ENCODE measurements around the gene RASGRF1.

The RASGRF1 gene

DNA sequence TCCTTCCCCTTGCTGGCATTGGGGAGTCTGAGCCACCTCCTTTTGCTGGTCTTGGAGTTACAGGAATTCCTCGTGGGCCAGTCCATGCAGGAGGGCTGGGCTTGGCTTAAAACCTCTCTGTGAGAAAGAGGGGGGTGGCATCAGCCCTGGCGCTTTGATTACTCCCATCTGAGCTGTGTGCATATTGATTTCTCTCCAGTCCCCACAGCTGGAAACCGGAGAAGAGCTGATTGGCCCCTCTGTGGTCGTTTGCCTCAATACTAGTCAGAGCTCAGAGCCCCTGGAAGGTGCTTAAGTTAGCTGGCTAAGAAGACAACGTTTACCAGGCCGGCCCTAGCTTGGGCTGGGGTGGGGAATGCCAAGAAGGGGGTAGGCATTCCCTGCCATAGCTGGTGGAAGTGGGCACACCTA lies 4.0 kb upstream of the RASGRF1 start:
- DNase-seq (ENCODE audit: low read depth): no peak

DNA sequence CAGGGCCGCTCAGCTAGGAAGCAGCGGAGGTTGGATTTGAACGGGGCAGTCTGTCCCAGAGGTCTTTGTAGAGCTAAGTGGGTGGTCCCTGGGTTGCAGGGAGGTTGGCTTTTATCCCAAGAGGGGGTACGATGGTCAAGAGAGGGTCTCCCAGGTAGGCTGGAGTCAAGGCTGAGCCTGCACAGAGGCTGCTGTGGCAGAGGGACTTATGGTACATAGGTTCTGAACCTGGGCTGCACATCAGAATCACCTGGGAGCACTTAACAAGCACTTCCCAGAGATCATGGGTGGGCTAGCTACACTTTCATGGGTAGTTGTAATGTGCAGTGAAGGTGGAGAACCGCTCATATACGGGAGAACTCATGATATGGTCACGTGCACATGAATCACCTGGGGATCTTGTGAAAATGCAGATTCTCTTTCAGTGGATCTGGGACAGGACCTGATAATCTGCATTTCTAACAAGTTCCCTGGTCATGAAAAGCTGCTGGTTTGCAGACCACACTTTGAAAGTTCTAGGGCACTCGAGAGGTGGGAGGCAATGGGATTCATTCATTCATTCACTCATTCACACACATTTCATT lies 2.9 kb upstream of the RASGRF1 start:
- DNase-seq (ENCODE audit: low read depth): no peak

DNA sequence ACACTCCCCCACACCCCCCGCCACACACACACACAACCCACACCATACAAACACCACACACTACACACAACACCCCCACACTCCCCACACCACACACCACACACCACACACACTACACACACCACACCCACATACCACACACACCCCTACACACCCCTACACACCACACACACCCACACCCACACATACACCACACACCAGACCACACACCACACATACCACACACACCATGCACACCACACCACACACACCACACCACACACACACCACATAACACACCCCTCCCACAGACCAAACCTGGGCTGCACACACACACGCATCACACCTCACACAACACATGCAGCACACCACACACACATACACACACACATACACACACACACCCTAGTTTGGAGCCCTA lies 1.8 kb upstream of the RASGRF1 start:
- no peak for DNase-seq (ENCODE audit: low read depth)

DNA sequence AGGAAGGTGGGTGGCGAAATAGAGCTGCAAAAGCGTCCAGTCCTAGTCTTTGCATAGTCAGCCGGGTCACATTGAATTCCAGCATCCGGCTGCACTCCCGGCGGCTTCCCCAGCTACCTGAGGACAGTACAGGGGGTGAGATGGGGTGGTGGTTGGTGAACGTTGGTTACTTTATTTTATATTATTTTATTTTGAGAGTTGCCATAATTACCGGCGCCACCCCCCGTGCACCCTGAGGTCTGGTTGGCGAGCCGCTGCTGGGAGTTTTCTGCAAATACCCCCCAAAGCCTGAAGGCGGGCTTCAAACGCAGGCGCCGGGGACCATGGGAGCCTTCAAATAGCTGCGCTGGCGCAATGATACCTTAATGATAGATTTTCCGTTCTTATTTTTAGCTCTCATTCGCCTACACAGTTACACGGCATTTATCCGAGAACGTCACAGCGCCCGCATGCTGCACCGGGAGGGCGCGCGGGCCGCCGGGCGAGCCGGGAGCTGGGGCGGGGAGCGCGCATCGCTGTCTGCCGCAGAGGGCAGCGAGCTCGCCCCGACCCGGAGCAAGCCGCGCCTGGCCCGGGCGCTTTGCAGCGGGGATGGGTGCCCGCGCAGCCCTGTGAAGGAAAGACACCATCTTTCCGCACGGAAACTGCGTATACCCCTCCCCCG lies 756 bp upstream of the RASGRF1 start:
- peak; percentile 5 for DNase-seq (ENCODE audit: low read depth)

DNA sequence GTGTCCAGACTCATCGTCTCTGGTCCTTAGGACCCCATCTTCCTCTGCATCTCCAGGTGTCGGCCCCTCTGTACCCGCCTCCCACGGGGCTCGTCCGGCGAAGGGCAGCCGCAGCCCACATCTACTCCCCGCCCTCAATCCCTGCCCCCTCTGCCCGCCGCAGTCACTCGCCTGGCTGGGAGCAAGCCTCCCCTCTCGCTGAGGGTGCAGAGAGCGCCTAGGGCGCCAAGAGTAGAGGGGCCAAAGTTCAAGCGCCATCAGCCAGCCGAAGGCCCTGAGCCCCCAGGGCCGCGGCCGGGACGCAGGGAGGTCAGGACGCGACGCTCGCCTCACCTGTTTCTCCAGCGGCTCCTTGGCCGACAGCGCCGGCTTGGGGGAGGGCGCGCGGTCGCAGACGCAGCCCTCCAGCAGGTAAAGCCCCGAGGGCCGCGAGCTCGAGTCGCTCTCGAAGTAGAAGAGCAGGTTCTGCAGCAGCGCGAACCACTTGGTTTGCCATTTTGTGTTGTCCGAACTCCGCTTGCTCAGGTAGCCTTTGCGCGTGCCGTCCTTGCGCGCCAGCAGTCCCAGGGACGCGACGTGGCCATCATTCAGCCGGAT lies 592 bp downstream of the RASGRF1 start:
- no peak for DNase-seq (ENCODE audit: low read depth)

DNA sequence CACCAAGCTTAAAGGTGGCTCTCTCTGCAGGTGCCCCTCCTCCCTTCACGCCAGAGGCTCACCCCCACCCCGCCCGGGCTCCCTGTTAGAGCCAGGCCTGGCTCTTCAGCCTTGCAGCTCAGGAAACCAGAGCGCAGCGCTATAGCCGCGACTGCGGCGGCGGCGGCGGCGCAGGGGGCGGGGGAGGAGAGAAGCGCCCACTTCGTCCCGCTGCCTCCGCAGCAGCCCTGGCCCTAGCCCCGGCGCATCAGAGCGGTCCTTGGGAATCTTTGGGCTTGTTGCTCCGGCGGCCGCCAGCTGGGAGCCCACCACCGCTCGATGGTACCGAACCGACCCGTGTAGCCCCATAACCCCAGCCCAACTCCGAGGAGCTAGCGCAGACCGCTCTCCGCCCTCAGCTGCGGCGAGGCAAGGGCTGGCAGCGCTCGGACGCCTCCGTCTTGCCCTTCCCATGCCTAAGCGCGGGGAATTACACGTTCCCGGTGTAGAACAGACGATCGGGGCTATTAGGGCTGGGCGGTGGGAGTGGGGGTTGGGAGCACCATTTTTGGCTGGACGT lies 1.2 kb downstream of the RASGRF1 start:
- DNase-seq (ENCODE audit: low read depth): no peak

DNA sequence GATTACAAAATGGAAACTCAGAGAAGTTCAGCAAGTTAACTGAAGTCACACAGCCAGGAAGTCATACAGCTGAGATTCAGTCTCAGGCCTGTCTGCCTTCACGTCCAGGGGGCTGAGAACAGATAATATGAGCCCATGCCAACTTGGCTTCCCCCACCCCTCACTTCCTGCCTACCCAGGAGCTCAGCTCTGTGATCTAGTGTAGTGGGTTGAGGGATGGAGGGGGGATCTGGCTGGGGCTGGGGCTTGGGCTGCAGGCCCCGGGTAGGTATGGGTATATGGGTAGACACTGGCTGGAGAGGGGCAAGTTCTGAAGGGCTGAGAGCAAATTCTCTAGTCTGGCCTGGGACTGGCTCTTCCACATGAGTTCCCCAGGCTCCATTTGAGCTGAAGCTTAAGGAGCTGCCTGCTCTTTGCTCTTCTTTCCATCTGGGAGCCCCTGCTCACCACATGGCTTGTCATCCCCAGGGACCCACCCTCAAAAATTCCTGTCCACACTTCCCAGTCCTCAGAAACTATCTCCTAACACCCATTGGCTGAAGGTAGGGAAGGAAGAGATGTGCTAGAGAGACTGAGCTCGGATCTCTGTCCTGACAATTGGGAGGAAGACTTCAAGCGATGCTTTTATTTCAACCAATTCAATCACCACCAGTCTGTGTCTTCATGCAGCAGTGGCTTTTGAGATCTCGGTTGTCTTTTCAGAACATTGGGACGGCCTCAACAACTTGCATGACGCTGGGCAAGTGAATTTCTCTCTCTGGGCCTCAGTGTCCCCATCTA lies 2.0 kb downstream of the RASGRF1 start:
- no peak for DNase-seq (ENCODE audit: low read depth)

DNA sequence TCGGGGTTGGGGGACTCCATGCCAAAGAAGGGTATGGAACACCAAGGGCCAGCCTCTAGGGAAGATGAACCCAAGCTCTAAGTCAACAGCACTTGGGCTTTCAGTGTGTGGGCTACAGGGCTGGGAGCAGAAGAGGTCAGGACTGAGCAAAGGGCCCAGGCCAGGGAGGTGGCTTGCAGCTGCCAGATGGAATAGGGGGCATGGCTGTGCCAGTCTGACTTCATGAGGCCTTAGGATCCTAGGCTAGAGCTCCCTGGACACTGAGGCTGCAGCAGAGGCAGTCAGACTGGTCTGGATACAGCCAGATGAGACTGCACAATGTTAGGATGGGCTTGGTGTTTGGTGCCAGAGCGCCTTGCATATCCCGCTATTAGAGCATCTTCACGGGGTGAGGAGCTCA lies 3.8 kb downstream of the RASGRF1 start:
- DNase-seq (ENCODE audit: low read depth): no peak

DNA sequence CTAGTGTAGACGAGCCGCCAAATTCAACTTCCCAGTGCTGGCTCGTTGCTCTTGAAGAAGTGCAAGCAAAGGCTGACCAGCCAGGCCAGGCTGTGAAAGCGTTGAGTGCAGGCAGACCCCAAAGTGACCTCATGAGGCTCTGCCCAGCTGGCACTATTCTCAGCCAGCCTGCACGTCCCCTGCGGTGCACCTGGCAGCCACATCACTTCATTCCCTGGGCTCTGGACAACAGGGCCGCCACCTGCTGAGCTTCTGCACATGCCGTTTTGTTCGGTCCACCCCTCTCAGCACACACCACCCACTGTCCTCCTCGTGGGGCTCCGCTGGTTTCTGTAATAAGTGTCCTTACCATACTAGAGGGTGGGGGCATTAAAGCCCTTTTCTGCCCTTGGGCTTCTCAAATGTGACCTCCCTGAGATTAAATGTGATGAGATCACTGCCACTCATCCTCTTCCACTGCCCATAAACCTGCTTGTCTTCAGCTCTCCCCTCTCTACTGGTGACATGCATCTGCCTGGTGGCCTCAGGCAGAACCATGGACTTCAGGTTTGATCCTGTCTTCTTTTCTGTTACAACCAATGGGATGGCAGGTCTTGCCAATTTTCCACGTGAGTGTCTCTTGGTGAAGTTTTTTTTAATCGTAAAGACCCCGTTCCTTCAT lies 6.1 kb downstream of the RASGRF1 start:
- no peak for DNase-seq (ENCODE audit: low read depth)

DNA sequence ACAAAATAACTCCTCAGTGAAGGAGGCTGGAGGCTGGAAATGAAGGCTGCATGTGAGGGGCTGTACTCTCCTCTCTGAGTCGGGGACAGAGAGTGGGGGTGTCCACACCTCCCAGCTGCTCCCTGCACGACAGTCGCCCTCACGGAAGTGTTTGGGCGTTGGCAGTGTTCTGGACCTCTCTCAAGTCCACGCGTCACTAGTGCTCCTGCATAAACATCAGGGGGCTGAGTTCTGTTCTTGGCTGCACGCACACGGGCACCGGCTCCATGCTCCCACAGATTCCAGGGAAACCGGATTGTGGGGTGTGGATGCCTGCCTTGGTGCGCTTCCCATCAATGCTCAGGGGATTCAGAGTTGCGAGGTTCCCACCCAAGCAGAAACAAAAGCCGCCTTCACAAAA lies 7.4 kb downstream of the RASGRF1 start:
- no peak for DNase-seq (ENCODE audit: low read depth)

DNA sequence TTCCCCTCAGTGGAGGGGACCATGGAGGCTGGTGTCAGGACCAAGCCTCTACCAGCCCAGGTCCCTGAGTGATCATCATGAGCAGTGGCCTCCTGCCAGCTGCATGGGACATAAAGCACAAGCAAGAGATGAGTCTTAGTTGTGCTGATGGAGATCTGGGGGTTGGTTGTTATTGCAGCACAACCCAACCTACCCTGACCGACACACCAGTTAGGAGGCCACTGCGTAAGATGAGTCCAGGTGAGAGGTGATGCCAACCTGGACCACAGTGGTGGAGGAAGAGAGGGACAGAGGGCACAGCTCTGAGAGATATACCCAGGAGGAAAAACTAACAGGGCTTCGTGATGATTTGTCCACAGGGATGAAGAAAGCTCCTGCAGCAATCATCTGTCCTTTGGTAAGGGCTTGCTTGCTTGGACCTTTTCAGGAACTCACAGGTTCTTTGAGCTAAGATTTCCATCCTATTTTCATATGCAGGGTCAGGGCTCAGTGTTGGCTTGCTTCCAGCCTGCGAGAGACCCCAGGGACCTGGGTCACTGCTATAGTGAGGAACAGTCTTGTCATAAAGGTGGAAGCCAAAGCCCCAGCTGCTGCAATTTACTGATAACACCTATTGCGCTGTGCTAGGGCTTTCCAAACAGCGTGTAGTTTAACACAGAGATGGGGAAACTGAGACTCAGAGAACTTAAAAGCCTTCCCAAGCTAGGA lies 8.1 kb downstream of the RASGRF1 start:
- DNase-seq (ENCODE audit: low read depth): no peak

DNA sequence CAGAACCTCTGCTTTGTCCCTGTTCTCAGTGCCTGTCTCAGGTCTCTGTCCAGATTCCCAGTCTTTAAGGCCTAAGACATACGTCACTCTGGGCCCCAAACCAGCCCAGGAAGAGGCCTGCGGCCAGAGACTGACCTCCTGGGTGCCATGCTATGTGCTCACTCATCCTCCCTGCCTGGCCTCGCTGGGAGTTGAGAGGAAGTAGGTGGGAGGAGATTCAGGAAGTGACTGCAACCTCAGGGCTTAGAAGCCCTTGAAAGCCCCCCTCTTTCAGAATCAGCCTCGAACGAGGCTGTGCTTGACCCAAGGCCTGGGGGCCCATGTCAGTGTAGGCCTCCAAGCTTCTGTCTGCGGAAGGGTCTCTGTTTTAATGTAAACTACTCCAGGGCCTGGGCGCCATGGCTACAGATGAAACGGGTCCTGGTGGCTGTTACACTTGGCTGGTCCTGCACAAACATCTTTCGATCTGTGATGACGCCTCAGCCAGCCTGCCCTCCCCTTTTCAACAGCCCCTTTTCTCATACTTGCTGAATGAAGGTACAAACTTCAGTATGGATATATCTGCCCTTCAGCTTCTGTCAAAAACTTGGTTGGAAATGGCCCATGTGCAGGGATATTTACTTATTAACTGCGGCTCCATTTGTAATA lies 11.7 kb downstream of the RASGRF1 start:
- no peak for DNase-seq (ENCODE audit: low read depth)

DNA sequence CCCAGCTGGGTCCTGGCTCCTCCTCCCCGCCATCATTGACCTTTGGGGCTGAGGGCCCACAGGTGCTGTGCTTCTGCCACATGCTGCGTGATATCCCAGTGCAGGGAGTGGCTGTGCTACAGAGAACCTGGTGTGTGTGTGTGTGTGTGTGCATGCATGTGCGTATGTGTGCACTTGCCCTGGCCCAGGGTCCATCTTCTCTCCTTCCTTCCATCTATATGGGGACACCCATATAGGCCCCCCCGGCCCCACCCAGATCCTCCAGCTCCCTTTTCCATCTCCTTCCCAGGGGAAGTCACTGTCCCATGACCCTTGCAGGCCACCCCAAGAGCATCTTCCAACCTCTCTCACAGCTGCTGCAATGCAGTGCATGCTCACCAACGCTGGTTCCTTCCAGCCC lies 12.6 kb downstream of the RASGRF1 start:
- no peak for DNase-seq (ENCODE audit: low read depth)

DNA sequence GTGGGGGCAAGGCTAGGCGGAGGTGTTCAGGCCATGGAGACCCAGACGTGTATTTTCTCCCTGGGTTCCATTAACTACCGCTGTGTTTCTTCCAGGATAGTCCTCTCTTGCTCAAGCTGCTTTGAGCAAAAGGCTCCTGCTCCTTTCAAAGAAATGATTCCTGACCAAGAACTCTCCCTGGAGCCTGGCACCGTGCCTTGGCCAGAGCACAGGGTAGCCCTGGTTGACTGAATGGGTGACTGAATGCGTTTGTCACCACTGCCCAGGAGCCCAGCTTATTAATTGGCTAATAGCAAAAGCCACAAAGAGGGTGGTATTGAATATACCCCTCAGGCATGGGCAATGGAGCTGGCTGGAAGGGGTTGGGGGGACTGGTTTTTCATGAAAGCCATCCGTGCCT lies 13.9 kb downstream of the RASGRF1 start:
- no peak for DNase-seq (ENCODE audit: low read depth)

DNA sequence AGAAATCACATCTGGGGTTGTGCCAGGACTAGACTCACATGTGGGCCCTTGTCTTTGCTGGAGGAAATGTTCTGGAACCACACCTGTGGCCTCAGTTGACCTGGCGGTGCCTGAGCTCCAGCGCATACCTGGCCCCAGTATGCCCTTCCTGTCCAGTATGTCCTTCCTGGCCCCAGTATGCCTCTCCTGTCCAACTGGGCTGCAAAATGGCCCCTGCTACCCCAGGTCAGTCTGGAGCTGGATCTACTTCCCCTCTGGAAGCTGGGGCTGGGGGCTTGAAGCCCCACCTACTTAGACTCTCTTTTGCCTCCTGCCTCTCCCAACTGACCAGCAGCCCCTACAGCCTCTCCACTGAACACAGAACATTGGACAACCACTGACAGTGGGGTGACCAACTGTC lies 15.3 kb downstream of the RASGRF1 start:
- DNase-seq (ENCODE audit: low read depth): no peak

DNA sequence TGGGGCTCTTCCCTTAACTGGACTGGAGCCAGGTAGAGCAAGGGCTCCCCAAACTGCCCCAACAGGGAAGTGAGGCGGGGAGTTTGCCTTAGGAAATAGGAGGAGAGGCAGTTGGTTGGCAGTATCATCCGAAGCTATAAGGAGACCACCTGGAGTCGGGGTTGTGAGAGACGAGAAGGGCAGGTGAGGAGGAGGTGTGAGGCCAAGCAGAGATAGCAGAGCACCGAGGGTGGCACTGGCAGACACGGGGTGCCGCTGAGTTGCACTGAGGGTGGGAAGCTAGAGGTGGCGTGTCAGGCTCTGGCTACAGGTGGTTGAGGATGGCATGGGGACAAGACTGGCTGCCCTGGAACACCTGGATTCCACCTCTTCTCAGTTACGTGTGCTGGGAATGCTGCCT lies 17.2 kb downstream of the RASGRF1 start:
- no peak for DNase-seq (ENCODE audit: low read depth)

DNA sequence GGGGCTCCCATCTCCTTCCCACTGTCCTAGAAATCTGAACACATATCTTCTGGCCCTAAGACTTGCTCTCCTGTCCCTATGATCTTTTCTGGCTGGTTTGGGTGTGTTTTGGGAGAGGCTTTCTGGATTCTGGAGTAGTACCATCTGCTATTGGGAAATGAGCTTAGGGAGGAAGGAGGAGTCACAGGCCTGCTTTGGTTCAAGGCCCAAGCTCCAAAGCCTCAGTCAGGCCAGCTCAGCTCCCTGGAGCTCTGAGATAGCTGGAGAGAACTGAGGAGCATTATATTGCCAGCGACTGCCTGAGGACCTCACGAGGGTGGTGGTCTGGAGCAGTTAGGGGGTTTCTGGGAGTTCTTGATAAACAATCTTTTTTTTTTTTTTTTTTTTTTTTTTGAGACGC lies 18.7 kb downstream of the RASGRF1 start:
- no peak for DNase-seq (ENCODE audit: low read depth)

DNA sequence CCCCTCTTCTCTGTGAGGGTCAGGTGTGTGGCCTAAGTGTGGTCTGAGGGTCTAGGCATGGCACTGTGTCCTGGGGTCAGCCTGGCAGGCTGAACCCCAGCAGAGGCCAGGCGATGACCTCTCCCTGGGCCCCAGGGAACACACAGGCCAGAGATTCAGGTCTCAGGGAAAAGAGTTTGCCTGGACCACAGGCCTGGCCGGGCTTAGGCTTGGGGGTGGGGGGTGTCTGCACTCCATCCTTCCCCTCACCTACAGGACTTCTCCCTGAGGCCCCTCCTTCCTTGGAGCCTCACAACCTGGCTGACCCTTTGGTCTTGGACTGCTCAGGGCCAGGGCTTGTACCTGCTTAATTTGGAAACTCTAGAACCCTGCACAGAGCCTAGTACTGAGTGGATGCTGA lies 21.8 kb downstream of the RASGRF1 start:
- DNase-seq (ENCODE audit: low read depth): no peak

DNA sequence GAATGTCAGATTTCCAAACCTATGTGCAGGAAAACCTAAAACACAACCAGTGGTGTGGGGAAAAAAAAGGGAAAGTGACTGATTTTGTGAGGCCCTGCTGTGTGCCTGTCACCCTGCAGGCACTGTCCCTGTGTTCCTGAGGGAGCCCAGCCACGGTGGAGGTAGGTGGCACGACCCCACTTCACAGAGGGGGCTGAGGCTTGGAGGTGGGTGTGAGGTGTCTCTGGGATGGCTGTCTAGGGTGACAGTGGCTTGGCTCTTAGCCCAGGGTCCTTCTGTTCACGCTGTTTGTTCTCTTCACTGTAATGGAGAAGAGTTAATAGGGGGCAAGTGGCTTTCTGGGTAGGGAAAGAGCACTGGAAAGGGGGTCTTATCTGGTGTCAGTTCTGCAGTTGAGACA lies 22.6 kb downstream of the RASGRF1 start:
- DNase-seq (ENCODE audit: low read depth): no peak

DNA sequence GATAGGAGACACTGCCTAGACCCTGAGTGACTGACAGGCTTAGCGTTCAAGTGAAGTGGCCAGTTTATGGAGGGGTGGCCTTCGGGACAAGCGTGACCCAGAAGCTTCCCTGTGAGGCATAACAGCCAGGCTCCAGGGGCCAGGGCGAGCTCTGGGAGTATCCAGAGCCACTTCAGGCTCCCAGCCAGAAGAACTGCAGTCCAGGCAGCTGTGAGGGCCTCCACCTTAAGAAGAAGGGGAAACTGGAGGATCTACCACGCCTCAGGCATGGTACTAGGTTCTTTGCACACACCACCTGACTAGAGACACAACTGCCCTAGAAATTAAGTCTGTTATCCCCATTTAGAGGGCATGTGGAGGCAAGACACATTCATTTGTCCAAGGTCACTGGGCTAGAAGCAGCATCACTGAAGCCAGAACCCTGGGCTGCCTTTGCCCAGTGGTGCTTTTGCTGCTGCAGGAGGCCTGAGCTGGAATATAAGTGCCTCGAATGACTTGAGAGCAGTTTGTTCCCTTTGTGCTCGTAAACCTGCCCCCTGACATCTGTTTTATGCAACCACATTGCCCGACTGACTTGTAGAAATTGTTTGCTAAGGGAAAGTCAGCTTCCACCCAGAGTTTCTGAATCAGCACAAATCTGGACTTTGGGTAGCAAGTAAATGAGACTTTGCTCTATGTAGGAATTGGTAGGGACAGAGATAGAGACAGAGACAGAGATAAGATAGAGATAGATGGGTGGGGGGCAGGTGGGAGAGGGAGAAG lies 23.3 kb downstream of the RASGRF1 start:
- no peak for DNase-seq (ENCODE audit: low read depth)

Measured in stimulated activated CD8-positive, alpha-beta memory T cell treated with anti-CD3 and anti-CD28 coated beads, Interleukin-15, amount 100 ng/mL, for 24 hours (primary cell).